HG03108 (cell line): ENCODE results near the gene CENPS.
"Not testable (repeated sequence)": the region's sequence is repeated elsewhere in the genome, so short reads cannot be mapped to it uniquely, and the experiment has no call there.

Experiments used
- ATAC-seq: cut with Tn5 transposase; IDR thresholded peaks from one replicate; pipeline ENCODE4 v1.9.1; 2021; ENCODE audit warnings: moderate library complexity; ENCODE audit not compliant: unreplicated experiment

Gene CENPS

GRCh38 chr1:10450156-10450814 is 20.1 kb downstream of the CENPS start:
- ATAC-seq: no peak

GRCh38 chr1:10450836-10451235 is 20.6 kb downstream of the CENPS start:
- no peak for ATAC-seq

- ATAC-seq: no peak
These were observed 21.1 kb downstream of the CENPS start for GRCh38 chr1:10451287-10451686.

- ATAC-seq: no peak
These were observed 25.8 kb downstream of the CENPS start for GRCh38 chr1:10456048-10456447.

- no peak for ATAC-seq
These were observed 26.4 kb downstream of the CENPS start for GRCh38 chr1:10456661-10457060.

- ATAC-seq: not testable (repeated sequence)
These were observed 27.2 kb downstream of the CENPS start for GRCh38 chr1:10457462-10457861.

- no peak for ATAC-seq
These were observed 27.6 kb downstream of the CENPS start for GRCh38 chr1:10457875-10458274.

GRCh38 chr1:10459184-10459583 is 29.0 kb downstream of the CENPS start:
- no peak for ATAC-seq

GRCh38 chr1:10467078-10467477 is 36.8 kb downstream of the CENPS start:
- ATAC-seq: no peak

GRCh38 chr1:10470043-10470442 is 39.8 kb downstream of the CENPS start:
- no peak for ATAC-seq

- no peak for ATAC-seq
These were observed 41.4 kb downstream of the CENPS start for GRCh38 chr1:10471411-10472219.

GRCh38 chr1:10472220-10473144 is 42.2 kb downstream of the CENPS start, which contains the start of gene DFFA:
DFFA (minus strand) TSS chr1:10472529; CDS start chr1:10472458, 71 bp downstream.
- peak; percentile 77 for ATAC-seq

- no peak for ATAC-seq
These were observed 43.0 kb downstream of the CENPS start for GRCh38 chr1:10473145-10473765.

- ATAC-seq: not testable (repeated sequence)
These were observed 44.0 kb downstream of the CENPS start for GRCh38 chr1:10474309-10474612.

- peak; percentile 58 for ATAC-seq
These were observed 44.6 kb downstream of the CENPS start, which contains the start of gene PEX14 for GRCh38 chr1:10474613-10475507. PEX14 (plus strand) TSS chr1:10474950; CDS start chr1:10474967, 17 bp downstream.

- no peak for ATAC-seq
These were observed 45.3 kb downstream of the CENPS start for GRCh38 chr1:10475510-10475909.

- no peak for ATAC-seq
These were observed 49.1 kb downstream of the CENPS start for GRCh38 chr1:10479296-10479695.

- ATAC-seq: no peak
These were observed 50.4 kb downstream of the CENPS start for GRCh38 chr1:10480614-10481013.

- no peak for ATAC-seq
These were observed 54.3 kb downstream of the CENPS start for GRCh38 chr1:10484521-10484920.
